Measurements from ENCODE around the gene UBE2E2. TPM values are rescaled to one million over a fixed set of nuclear protein-coding genes. Genes with fewer than 3 reads are reported as not detected.

Gene UBE2E2
- total RNA-seq, 2 experiments from 2014 or later = 14.1 to 20.2 TPM

- Mint-ChIP-seq H3K4me3 (no peak overlapping the region), H3K9me3 (peaks cover 9% of the 10 kb centered on the region), H3K27me3 (no peaks in the 10 kb centered on the region), H3K27ac (no peak overlapping the region), H3K4me1 (ENCODE audit: low read depth) (peaks cover 8% of the 10 kb centered on the region), H3K36me3 (ENCODE audit: low read depth) (no peaks in the 10 kb centered on the region)
- no peak for TF ChIP-seq CTCF (IDR thresholded peaks at IDR 0.05)
- no peak overlapping the region for H3K27ac ChIP-seq (ENCODE audit: low read depth in 1 of 2, low read length in 2 of 2)
- intact Hi-C loops (cut with DNase I, micrococcal nuclease) = no loop called here
- H3K4me1 ChIP-seq (ENCODE audit: insufficient read depth, low read length) = no peaks in the 10 kb centered on the region
- no peak overlapping the region for H3K4me3 ChIP-seq (ENCODE audit: low read length)
- H3K36me3 ChIP-seq (ENCODE audit: insufficient read depth, low read length) = no peaks in the 10 kb centered on the region
- DNase-seq = no peak
- no peaks in the 10 kb centered on the region for H3K9me3 ChIP-seq (ENCODE audit: control insufficient read depth in 1 of 2, insufficient read depth in 1 of 2, low read length in 2 of 2)
- no peaks in the 10 kb centered on the region for H3K27me3 ChIP-seq (ENCODE audit: control insufficient read depth in 1 of 2, insufficient read depth in 2 of 2, low read length in 2 of 2)
- ATAC-seq (ENCODE audit: poor library complexity) = no peak
- POLR2A ChIA-PET = no interaction called here
- CTCF ChIA-PET = no interaction called here
Measured at GRCh38 chr3:23459465-23459864, 256.3 kb downstream of the UBE2E2 start.

- Histone ChIP-seq H3K9me3 (ENCODE audit: control insufficient read depth in 1 of 2, insufficient read depth in 1 of 2, low read length in 2 of 2) (no peaks in the 10 kb centered on the region), H3K36me3 (ENCODE audit: insufficient read depth, low read length) (no peaks in the 10 kb centered on the region), H3K27me3 (ENCODE audit: control insufficient read depth in 1 of 2, insufficient read depth in 2 of 2, low read length in 2 of 2) (no peaks in the 10 kb centered on the region), H3K4me1 (ENCODE audit: insufficient read depth, low read length) (no peaks in the 10 kb centered on the region), H3K4me3 (ENCODE audit: low read length) (no peak overlapping the region), H3K27ac (ENCODE audit: low read depth in 1 of 2, low read length in 2 of 2) (no peak overlapping the region)
- ATAC-seq (ENCODE audit: poor library complexity) (no peak), DNase-seq (no peak)
- ChIA-PET CTCF (no interaction called here), POLR2A (no interaction called here)
- H3K9me3 Mint-ChIP-seq = peaks cover 9% of the 10 kb centered on the region
- no peaks in the 10 kb centered on the region for H3K36me3 Mint-ChIP-seq (ENCODE audit: low read depth)
- H3K4me3 Mint-ChIP-seq = no peak overlapping the region
- no peak overlapping the region for H3K27ac Mint-ChIP-seq
- no peak for TF ChIP-seq CTCF (IDR thresholded peaks at IDR 0.05)
- intact Hi-C loops (cut with DNase I, micrococcal nuclease) = no loop called here
- H3K27me3 Mint-ChIP-seq = no peaks in the 10 kb centered on the region
- peaks cover 8% of the 10 kb centered on the region for H3K4me1 Mint-ChIP-seq (ENCODE audit: low read depth)
Measured at GRCh38 chr3:23459889-23460546, 256.9 kb downstream of the UBE2E2 start.

- Histone ChIP-seq H3K4me3 (ENCODE audit: low read length) (no peak overlapping the region), H3K27me3 (ENCODE audit: control insufficient read depth in 1 of 2, insufficient read depth in 2 of 2, low read length in 2 of 2) (no peaks in the 10 kb centered on the region), H3K9me3 (ENCODE audit: control insufficient read depth in 1 of 2, insufficient read depth in 1 of 2, low read length in 2 of 2) (no peaks in the 10 kb centered on the region), H3K36me3 (ENCODE audit: insufficient read depth, low read length) (no peaks in the 10 kb centered on the region), H3K27ac (ENCODE audit: low read depth in 1 of 2, low read length in 2 of 2) (no peak overlapping the region), H3K4me1 (ENCODE audit: insufficient read depth, low read length) (no peaks in the 10 kb centered on the region)
- CTCF ChIA-PET = no interaction called here
- Mint-ChIP-seq H3K36me3 (ENCODE audit: low read depth) (no peaks in the 10 kb centered on the region), H3K27ac (no peak overlapping the region), H3K27me3 (no peaks in the 10 kb centered on the region), H3K9me3 (peaks cover 7% of the 10 kb centered on the region), H3K4me3 (no peak overlapping the region), H3K4me1 (ENCODE audit: low read depth) (peaks cover 8% of the 10 kb centered on the region)
- no peak for TF ChIP-seq CTCF (IDR thresholded peaks at IDR 0.05)
- DNase-seq = no peak
- no peak for ATAC-seq (ENCODE audit: poor library complexity)
- POLR2A ChIA-PET = no interaction called here
- intact Hi-C loops (cut with DNase I, micrococcal nuclease) = no loop called here
Measured at GRCh38 chr3:23461069-23461468, 257.9 kb downstream of the UBE2E2 start.

Measured in CD4-positive, alpha-beta T cell (primary cell).